ENCODE data around the gene OXA1L. TPM values are rescaled to one million over a fixed set of nuclear protein-coding genes. Genes with fewer than 3 reads are reported as not detected.

The OXA1L gene
- total RNA-seq, 1 experiment from 2014 or later, result 71.3 TPM

DNA sequence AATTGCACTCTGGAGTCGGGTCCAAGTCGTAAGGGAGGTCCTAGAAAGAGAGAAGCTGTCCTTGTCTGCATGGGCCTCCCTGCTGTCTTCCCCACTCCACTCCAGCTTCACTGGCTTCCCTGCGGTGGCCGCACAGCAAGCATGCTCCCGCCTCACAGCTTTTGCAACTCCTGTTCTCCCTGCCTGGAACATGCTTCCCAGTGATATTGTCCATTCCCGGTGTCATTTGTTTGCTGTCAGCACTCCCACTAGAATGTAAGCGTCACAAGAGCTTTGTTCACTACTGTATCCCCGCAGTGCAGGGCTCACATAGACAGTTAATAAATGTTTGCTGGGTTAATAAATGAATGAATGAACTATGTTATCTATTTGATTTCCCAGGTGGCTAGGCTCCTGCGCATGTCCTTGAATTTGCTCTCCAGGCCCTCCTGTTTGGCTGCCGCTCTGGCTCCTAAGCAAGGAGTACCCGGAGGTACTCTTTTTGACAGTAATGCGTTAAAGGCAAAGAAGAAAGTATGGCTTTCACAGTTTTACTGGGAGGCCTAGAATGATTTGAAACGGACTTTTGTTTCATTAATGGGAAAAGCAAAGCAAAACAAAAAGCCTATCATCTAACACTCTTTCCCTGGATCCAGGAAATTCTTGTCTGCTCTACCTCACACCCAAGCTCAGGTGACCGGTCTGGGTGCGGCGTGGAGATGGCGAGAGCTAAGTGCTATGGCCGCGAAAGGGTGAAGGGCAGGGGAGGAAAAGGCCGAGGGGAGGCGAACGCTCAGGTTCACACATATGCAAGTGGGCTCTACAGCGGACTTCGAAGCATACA is 54.9 kb downstream of the OXA1L start:
- no peak for TF ChIP-seq POLR2AphosphoS5 (IDR thresholded peaks at IDR 0.05; ENCODE audit: low read depth, low read length)
- TF ChIP-seq, protein P1, sequence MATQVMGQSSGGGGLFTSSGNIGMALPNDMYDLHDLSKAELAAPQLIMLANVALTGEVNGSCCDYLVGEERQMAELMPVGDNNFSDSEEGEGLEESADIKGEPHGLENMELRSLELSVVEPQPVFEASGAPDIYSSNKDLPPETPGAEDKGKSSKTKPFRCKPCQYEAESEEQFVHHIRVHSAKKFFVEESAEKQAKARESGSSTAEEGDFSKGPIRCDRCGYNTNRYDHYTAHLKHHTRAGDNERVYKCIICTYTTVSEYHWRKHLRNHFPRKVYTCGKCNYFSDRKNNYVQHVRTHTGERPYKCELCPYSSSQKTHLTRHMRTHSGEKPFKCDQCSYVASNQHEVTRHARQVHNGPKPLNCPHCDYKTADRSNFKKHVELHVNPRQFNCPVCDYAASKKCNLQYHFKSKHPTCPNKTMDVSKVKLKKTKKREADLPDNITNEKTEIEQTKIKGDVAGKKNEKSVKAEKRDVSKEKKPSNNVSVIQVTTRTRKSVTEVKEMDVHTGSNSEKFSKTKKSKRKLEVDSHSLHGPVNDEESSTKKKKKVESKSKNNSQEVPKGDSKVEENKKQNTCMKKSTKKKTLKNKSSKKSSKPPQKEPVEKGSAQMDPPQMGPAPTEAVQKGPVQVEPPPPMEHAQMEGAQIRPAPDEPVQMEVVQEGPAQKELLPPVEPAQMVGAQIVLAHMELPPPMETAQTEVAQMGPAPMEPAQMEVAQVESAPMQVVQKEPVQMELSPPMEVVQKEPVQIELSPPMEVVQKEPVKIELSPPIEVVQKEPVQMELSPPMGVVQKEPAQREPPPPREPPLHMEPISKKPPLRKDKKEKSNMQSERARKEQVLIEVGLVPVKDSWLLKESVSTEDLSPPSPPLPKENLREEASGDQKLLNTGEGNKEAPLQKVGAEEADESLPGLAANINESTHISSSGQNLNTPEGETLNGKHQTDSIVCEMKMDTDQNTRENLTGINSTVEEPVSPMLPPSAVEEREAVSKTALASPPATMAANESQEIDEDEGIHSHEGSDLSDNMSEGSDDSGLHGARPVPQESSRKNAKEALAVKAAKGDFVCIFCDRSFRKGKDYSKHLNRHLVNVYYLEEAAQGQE (IDR thresholded peaks at IDR 0.05; ENCODE audit: insufficient read depth in 1 of 2, low read depth in 2 of 2, low read length in 1 of 2), result no peak
- TF ChIP-seq TCF7L2 (IDR thresholded peaks at IDR 0.05; ENCODE audit: low read depth, low read length), result no peak
- TF ChIP-seq, protein P2, sequence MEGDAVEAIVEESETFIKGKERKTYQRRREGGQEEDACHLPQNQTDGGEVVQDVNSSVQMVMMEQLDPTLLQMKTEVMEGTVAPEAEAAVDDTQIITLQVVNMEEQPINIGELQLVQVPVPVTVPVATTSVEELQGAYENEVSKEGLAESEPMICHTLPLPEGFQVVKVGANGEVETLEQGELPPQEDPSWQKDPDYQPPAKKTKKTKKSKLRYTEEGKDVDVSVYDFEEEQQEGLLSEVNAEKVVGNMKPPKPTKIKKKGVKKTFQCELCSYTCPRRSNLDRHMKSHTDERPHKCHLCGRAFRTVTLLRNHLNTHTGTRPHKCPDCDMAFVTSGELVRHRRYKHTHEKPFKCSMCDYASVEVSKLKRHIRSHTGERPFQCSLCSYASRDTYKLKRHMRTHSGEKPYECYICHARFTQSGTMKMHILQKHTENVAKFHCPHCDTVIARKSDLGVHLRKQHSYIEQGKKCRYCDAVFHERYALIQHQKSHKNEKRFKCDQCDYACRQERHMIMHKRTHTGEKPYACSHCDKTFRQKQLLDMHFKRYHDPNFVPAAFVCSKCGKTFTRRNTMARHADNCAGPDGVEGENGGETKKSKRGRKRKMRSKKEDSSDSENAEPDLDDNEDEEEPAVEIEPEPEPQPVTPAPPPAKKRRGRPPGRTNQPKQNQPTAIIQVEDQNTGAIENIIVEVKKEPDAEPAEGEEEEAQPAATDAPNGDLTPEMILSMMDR (IDR thresholded peaks at IDR 0.05), result no peak
- TF ChIP-seq SIN3A (IDR thresholded peaks at IDR 0.05; ENCODE audit: borderline replicate concordance, insufficient read depth, low read depth, low read length), result no peak
- H3K27me3 ChIP-seq (ENCODE audit: control insufficient read depth, insufficient read depth, low read length), result no peaks in the 10 kb centered on the region
- BruUV-seq (replicated peaks), result no TSS peak
- ATAC-seq (no peak), DNase-seq (ENCODE audit: low read depth, low spot score) (no peak)
- H3K4me3 ChIP-seq (ENCODE audit: low read depth in 2 of 2, low read length in 2 of 2), result no peak overlapping the region
- in situ Hi-C loops (cut with HindIII; ENCODE audit: low pct_unique_long_range_greater_than_20kb, low sequenced_read_pairs), result no loop called here
- ChIA-PET POLR2A (interaction anchor here (0.7 kb wide), 1 partner anchor 260 kb away, joined by 4 read pairs; no protein-coding TSS in a partner anchor), CTCF (interaction anchor here (1.5 kb wide), 1 partner anchor 81 kb away, joined by 5 read pairs; no protein-coding TSS in a partner anchor)
- peak overlapping the region; percentile 48; the same call in 1 of the 2 replicates for H3K27ac ChIP-seq (ENCODE audit: low read length)
- H3K9me3 ChIP-seq (ENCODE audit: control insufficient read depth, insufficient read depth, low read depth, low read length), result no peaks in the 10 kb centered on the region
- no peaks in the 10 kb centered on the region for H3K36me3 ChIP-seq (ENCODE audit: control insufficient read depth, insufficient read depth, low read length)
- intact Hi-C loops (cut with micrococcal nuclease; ENCODE audit: unreplicated experiment), result loop anchor here (2.0 kb wide), 1 partner anchor 31 kb away; no protein-coding TSS in a partner anchor
- H3K4me1 ChIP-seq (ENCODE audit: control insufficient read depth, insufficient read depth, low read length), result peaks cover 23% of the 10 kb centered on the region

DNA sequence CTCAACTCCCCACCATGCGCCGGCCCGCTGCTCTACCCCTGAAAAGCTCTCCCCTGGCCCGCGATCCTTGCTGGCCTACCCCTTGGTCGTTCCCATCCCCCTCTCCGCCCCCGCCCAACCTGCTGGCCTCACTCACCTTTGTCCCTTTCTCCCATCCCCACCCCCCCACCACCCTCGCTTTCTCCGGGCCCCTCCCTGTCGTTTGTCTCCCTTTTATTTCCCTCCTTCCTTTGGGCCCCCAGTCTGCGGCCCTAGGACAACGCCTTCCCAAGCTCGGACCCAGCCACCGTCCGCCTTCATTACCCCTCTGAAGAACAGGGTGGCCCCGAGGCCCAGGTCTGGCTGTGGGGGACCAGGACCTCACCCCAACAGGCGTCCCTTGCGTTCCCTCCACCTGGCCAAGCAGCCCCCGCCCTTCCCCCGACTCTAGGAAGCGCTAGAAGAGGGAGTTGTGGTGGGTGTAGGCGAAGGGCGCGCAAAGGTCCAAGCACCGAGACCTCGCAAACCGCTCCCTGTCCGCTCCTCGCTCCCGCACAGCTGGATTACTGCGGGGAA is 55.6 kb downstream of the OXA1L start:
- DNase-seq (ENCODE audit: low read depth, low spot score), result no peak
- H3K27me3 ChIP-seq (ENCODE audit: control insufficient read depth, insufficient read depth, low read length), result no peaks in the 10 kb centered on the region
- ChIA-PET POLR2A (no interaction called here), CTCF (interaction anchor here (0.7 to 2.6 kb wide), 6 partner anchors 9 to 80 kb away, joined by 3 to 50 read pairs (median 6); no protein-coding TSS in a partner anchor)
- H3K27ac ChIP-seq (ENCODE audit: low read length), result peak overlapping the region; percentile 79
- H3K4me3 ChIP-seq (ENCODE audit: low read depth in 2 of 2, low read length in 2 of 2), result peak overlapping the region in 1 of 2 experiments; percentile 56; a peak in 2 of 4 replicates
- in situ Hi-C loops (cut with HindIII; ENCODE audit: low pct_unique_long_range_greater_than_20kb, low sequenced_read_pairs), result no loop called here
- TF ChIP-seq SIN3A (IDR thresholded peaks at IDR 0.05; ENCODE audit: borderline replicate concordance, insufficient read depth, low read depth, low read length), result no peak
- TF ChIP-seq TCF7L2 (IDR thresholded peaks at IDR 0.05; ENCODE audit: low read depth, low read length), result no peak
- TF ChIP-seq, protein P2 (IDR thresholded peaks at IDR 0.05), result no peak
- TF ChIP-seq, protein P1 (IDR thresholded peaks at IDR 0.05; ENCODE audit: insufficient read depth in 1 of 2, low read depth in 2 of 2, low read length in 1 of 2), result no peak
- peaks cover 23% of the 10 kb centered on the region for H3K4me1 ChIP-seq (ENCODE audit: control insufficient read depth, insufficient read depth, low read length)
- no peaks in the 10 kb centered on the region for H3K9me3 ChIP-seq (ENCODE audit: control insufficient read depth, insufficient read depth, low read depth, low read length)
- intact Hi-C loops (cut with micrococcal nuclease; ENCODE audit: unreplicated experiment), result loop anchor here (2.0 kb wide), 1 partner anchor 31 kb away; no protein-coding TSS in a partner anchor
- H3K36me3 ChIP-seq (ENCODE audit: control insufficient read depth, insufficient read depth, low read length), result no peaks in the 10 kb centered on the region
- no TSS peak for BruUV-seq (replicated peaks)
- no peak for ATAC-seq

Data from Panc1 (cell line).